Uterine smooth muscle cell (primary cell): ENCODE measurements around the gene SKI. TPM values are rescaled to one million over a fixed set of nuclear protein-coding genes. Genes with fewer than 3 reads are reported as not detected.

Experiments
- total RNA-seq: library from RNA; depleted of rRNA; stranded (reverse); fragments of >200 nt; gene quantifications from 2 replicates; pipeline ENCODE4 v1.2.3, GENCODE V29; 2014

The SKI gene
- total RNA-seq, result 19.9 and 21.7 TPM in 2 replicates

GRCh38 chr1:2228157-2228594, at the start of gene SKI:
SKI (plus strand) TSS chr1:2228319; CDS start chr1:2228767, 448 bp downstream.

GRCh38 chr1:2194319-2194897, 33.7 kb upstream of the SKI start, which contains the start of gene FAAP20:
FAAP20 (minus strand) TSS chr1:2194772; CDS start chr1:2194749, 23 bp downstream.

Other genes with a start within 250 kb of the SKI start
- gene CFAP74, start 224.5 kb upstream of the SKI start, total RNA-seq, result not detected in 2 replicates
- not detected in 2 replicates for gene GABRD, start 209.0 kb upstream of the SKI start, total RNA-seq
- 8.2 and 14.0 TPM in 2 replicates for gene PRKCZ, start 177.9 kb upstream of the SKI start, total RNA-seq
- gene FAAP20, start 33.5 kb upstream of the SKI start, total RNA-seq, result 16.7 and 23.2 TPM in 2 replicates
- gene MORN1, start 163.2 kb downstream of the SKI start, total RNA-seq, result 13.7 and 19.6 TPM in 2 replicates
- 89.7 and 98.1 TPM in 2 replicates for gene RER1, start 163.5 kb downstream of the SKI start, total RNA-seq
- gene PEX10, start 184.2 kb downstream of the SKI start, total RNA-seq, result 38.4 and 42.6 TPM in 2 replicates
- gene PLCH2, start 248.0 kb downstream of the SKI start, total RNA-seq, result 0.11 and 0.12 TPM in 2 replicates